ENCODE results near the gene RXFP1.
A peak's percentile ranks its signal among the peaks of the same experiment; 100 is the strongest.

RXFP1 gene

DNA sequence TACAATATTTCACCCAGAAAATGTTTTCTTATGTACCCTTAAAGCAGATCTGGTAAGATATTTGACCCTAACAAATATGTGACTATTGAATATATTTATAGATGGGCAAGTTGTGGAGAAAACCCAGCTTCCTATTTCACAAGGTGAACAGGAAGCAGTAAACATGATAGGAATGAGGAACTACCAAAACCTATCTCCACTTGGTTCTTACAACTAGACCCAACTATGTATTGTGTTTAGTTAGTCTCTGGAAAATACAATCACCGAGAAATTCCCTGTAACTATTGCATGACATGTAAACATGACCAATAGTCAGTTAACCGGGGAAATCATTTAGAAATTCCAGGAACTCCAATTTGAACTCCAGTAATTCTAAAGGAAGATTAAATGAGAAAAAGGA lies 8.4 kb upstream of the RXFP1 start:
- CTCF ChIA-PET: interaction anchor here (1.0 kb wide), 1 partner anchor 63 kb away, joined by 3 read pairs; no protein-coding TSS in a partner anchor
- WGBS (ENCODE audit: insufficient coverage): no CpG with 5 or more reads among the region's 2 CpGs
- Histone ChIP-seq H3K27me3 (replicated peaks in 2 of 5; ENCODE audit: control insufficient read depth in 4 of 5, insufficient read depth in 5 of 5, low read length in 4 of 5) (no peaks in the 10 kb centered on the region), H3K4me1 (ENCODE audit: control extremely low read depth in 1 of 4, control insufficient read depth in 4 of 4, insufficient read depth in 4 of 4, low read length in 3 of 4) (peaks cover 3 to 36% (median 13%) of the 10 kb centered on the region in 4 experiments), H3K27ac (ENCODE audit: insufficient read depth in 1 of 2, low read depth in 1 of 2, low read length in 2 of 2, poor library complexity in 1 of 2, severe bottlenecking in 2 of 2) (no peak overlapping the region), H3K9me3 (ENCODE audit: control extremely low read depth in 1 of 5, control insufficient read depth in 4 of 5, insufficient read depth in 2 of 5, low read depth in 1 of 5, low read length in 4 of 5) (no peaks in the 10 kb centered on the region), H3K36me3 (ENCODE audit: control insufficient read depth in 4 of 4, insufficient read depth in 4 of 4, low read length in 3 of 4) (no peaks in the 10 kb centered on the region), H3K4me3 (ENCODE audit: control insufficient read depth in 1 of 7, extremely low read depth in 1 of 7, insufficient read depth in 4 of 7, low read depth in 2 of 7, low read length in 6 of 7) (no peak overlapping the region)
- POLR2A ChIA-PET: no interaction called here
- peak; percentile 27 to 73 (median 54) for DNase-seq

DNA sequence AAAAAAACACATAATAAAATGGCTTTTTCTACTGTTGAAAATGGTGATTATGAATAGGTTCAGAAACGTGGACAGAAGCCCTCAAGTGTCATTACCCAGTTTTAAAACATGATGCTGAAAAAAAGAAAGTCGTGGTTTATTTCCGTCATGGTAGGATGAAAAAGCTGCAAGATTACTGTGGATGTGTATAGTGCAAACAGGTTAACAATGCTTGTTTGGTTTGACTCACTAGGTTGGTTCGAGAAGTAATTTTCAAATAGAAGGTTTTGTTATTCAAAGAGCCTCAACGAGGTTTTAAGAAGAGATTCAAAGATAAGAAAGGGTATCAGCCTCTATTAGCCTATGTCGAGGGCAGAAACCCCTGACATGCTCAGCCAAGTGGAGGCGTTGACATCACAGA lies 2.5 kb upstream of the RXFP1 start:
- ChIA-PET POLR2A (no interaction called here), CTCF (no interaction called here)
- DNase-seq: no peak
- Histone ChIP-seq H3K4me3 (ENCODE audit: control insufficient read depth in 1 of 7, extremely low read depth in 1 of 7, insufficient read depth in 4 of 7, low read depth in 2 of 7, low read length in 6 of 7) (no peak overlapping the region), H3K27me3 (replicated peaks in 2 of 5; ENCODE audit: control insufficient read depth in 4 of 5, insufficient read depth in 5 of 5, low read length in 4 of 5) (no peaks in the 10 kb centered on the region), H3K27ac (ENCODE audit: insufficient read depth in 1 of 2, low read depth in 1 of 2, low read length in 2 of 2, poor library complexity in 1 of 2, severe bottlenecking in 2 of 2) (no peak overlapping the region), H3K4me1 (ENCODE audit: control extremely low read depth in 1 of 4, control insufficient read depth in 4 of 4, insufficient read depth in 4 of 4, low read length in 3 of 4) (peaks cover 0 to 7% (median 1%) of the 10 kb centered on the region in 4 experiments), H3K9me3 (ENCODE audit: control extremely low read depth in 1 of 5, control insufficient read depth in 4 of 5, insufficient read depth in 2 of 5, low read depth in 1 of 5, low read length in 4 of 5) (no peaks in the 10 kb centered on the region), H3K36me3 (ENCODE audit: control insufficient read depth in 4 of 4, insufficient read depth in 4 of 4, low read length in 3 of 4) (no peaks in the 10 kb centered on the region)
- 92% methylated on average over 6 of the region's 7 CpGs for WGBS (ENCODE audit: insufficient coverage)

DNA sequence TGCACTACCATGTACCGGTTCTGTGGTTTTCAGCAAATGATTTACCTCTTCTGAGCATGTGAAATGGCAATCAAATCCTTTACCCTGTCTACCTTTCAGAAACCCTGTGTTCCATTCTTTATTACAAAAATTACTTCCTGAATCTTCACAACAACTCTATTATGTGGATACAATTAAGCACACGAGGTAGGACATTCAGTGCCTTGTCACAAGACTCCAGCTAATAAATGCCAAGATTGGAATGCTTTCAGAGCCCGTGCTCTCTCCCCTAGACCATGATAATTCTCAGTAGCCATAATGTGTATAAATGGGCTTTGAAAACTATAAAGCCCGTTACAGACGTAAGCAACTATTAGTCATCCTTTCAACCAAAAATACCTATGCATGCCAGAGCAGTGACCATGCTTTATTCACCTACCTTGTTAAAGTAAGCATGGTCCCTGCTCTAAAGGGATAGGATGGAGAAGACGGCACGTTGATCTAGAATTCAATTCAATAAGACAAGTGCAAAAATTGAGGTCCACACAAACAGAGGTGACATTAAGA lies 2.4 kb downstream of the RXFP1 start:
- POLR2A ChIA-PET: no interaction called here
- no peaks in the 10 kb centered on the region for H3K27me3 ChIP-seq (replicated peaks in 2 of 5; ENCODE audit: control insufficient read depth in 4 of 5, insufficient read depth in 5 of 5, low read length in 4 of 5)
- no peaks in the 10 kb centered on the region for H3K36me3 ChIP-seq (ENCODE audit: control insufficient read depth in 4 of 4, insufficient read depth in 4 of 4, low read length in 3 of 4)
- CTCF ChIA-PET: no interaction called here
- DNase-seq: no peak
- no peaks in the 10 kb centered on the region for H3K9me3 ChIP-seq (ENCODE audit: control extremely low read depth in 1 of 5, control insufficient read depth in 4 of 5, insufficient read depth in 2 of 5, low read depth in 1 of 5, low read length in 4 of 5)
- 100% methylated on average over 3 of the region's 7 CpGs for WGBS (ENCODE audit: insufficient coverage)
- H3K4me3 ChIP-seq (ENCODE audit: control insufficient read depth in 1 of 7, extremely low read depth in 1 of 7, insufficient read depth in 4 of 7, low read depth in 2 of 7, low read length in 6 of 7): no peak overlapping the region
- H3K27ac ChIP-seq (ENCODE audit: insufficient read depth in 1 of 2, low read depth in 1 of 2, low read length in 2 of 2, poor library complexity in 1 of 2, severe bottlenecking in 2 of 2): no peak overlapping the region
- peaks cover 0 to 2% (median 0%) of the 10 kb centered on the region in 4 experiments for H3K4me1 ChIP-seq (ENCODE audit: control extremely low read depth in 1 of 4, control insufficient read depth in 4 of 4, insufficient read depth in 4 of 4, low read length in 3 of 4)

DNA sequence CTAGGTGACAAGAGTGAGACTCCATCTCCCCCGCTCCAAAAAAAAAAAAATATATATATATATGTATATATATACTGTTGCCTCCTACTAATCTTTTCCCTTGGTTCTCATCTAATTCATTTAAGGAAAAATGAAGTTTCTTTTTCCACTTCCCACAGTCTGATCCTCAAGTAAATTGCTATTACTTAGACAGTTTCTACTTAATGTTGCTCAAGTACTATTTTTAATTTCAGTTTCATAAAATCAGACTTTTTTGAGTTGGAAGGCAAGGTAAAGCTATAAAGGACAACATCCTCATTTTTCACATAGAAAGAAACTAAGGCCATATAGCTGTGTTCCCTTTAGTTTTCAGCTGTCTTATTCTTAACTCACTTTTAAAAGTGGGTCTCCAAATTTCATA lies 5.8 kb downstream of the RXFP1 start:
- ChIA-PET CTCF (interaction anchor here (0.7 to 1.5 kb wide), 4 partner anchors 9 to 52 kb away, joined by 3 to 4 read pairs (median 3); no protein-coding TSS in a partner anchor), POLR2A (interaction anchor here (0.6 kb wide), 1 partner anchor 1450 kb away, joined by 4 read pairs; no protein-coding TSS in a partner anchor)
- no peak for DNase-seq
- Histone ChIP-seq H3K36me3 (ENCODE audit: control insufficient read depth in 4 of 4, insufficient read depth in 4 of 4, low read length in 3 of 4) (no peaks in the 10 kb centered on the region), H3K4me3 (ENCODE audit: control insufficient read depth in 1 of 7, extremely low read depth in 1 of 7, insufficient read depth in 4 of 7, low read depth in 2 of 7, low read length in 6 of 7) (no peak overlapping the region), H3K4me1 (ENCODE audit: control extremely low read depth in 1 of 4, control insufficient read depth in 4 of 4, insufficient read depth in 4 of 4, low read length in 3 of 4) (peaks cover 0 to 1% (median 0%) of the 10 kb centered on the region in 4 experiments), H3K27ac (ENCODE audit: insufficient read depth in 1 of 2, low read depth in 1 of 2, low read length in 2 of 2, poor library complexity in 1 of 2, severe bottlenecking in 2 of 2) (no peak overlapping the region), H3K27me3 (replicated peaks in 2 of 5; ENCODE audit: control insufficient read depth in 4 of 5, insufficient read depth in 5 of 5, low read length in 4 of 5) (no peaks in the 10 kb centered on the region), H3K9me3 (ENCODE audit: control extremely low read depth in 1 of 5, control insufficient read depth in 4 of 5, insufficient read depth in 2 of 5, low read depth in 1 of 5, low read length in 4 of 5) (no peaks in the 10 kb centered on the region)
- WGBS (ENCODE audit: insufficient coverage): no CpG with 5 or more reads among the region's 1 CpG

DNA sequence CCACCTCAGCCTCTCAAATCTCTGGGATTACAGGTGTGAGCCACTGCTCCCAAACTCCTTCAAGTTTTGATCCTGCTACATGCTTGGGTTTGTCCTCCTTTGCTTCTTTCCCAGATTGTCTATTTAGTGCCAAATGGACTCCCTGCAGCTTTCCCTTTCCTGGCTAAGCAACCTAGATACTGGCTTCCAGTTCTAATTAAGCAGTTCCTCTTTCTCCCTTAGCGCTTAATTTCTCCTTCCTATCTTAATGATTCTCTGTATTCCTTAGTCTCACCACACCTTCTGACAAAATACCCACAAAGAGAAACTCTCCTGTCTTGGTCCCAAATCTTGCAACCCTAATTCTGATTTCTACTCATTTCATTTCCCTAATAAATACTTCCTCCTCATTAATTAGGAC lies 7.8 kb downstream of the RXFP1 start:
- POLR2A ChIA-PET: no interaction called here
- no peak for DNase-seq
- Histone ChIP-seq H3K4me1 (ENCODE audit: control extremely low read depth in 1 of 4, control insufficient read depth in 4 of 4, insufficient read depth in 4 of 4, low read length in 3 of 4) (peaks cover 0 to 1% (median 0%) of the 10 kb centered on the region in 4 experiments), H3K9me3 (ENCODE audit: control extremely low read depth in 1 of 5, control insufficient read depth in 4 of 5, insufficient read depth in 2 of 5, low read depth in 1 of 5, low read length in 4 of 5) (no peaks in the 10 kb centered on the region), H3K4me3 (ENCODE audit: control insufficient read depth in 1 of 7, extremely low read depth in 1 of 7, insufficient read depth in 4 of 7, low read depth in 2 of 7, low read length in 6 of 7) (no peak overlapping the region), H3K27me3 (replicated peaks in 2 of 5; ENCODE audit: control insufficient read depth in 4 of 5, insufficient read depth in 5 of 5, low read length in 4 of 5) (no peaks in the 10 kb centered on the region), H3K36me3 (ENCODE audit: control insufficient read depth in 4 of 4, insufficient read depth in 4 of 4, low read length in 3 of 4) (no peaks in the 10 kb centered on the region), H3K27ac (ENCODE audit: insufficient read depth in 1 of 2, low read depth in 1 of 2, low read length in 2 of 2, poor library complexity in 1 of 2, severe bottlenecking in 2 of 2) (no peak overlapping the region)
- CTCF ChIA-PET: no interaction called here
- WGBS (ENCODE audit: insufficient coverage): 13% methylated on average over 1 of the region's 1 CpG

DNA sequence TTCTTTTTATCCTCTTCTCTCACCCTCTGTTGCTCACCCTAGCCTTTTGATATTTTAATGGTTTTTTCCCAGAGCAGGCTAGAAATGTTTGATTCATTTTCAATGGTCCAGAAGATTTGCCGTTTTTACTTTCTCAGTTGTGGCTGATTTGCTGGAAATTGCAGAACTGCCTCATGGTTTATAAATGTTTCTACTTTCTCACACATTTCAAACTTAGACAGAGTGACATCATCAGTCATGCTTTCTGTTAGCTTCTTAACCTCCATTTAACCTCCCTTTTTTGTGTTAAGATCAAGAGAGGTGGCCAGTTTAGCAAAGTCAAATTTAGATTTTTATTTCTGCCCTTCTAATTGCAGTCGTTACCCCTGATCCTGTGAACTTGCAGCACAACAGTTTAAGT lies 8.7 kb downstream of the RXFP1 start:
- WGBS (ENCODE audit: insufficient coverage): 100% methylated on average over 1 of the region's 2 CpGs
- no peak overlapping the region for H3K4me3 ChIP-seq (ENCODE audit: control insufficient read depth in 1 of 7, extremely low read depth in 1 of 7, insufficient read depth in 4 of 7, low read depth in 2 of 7, low read length in 6 of 7)
- H3K4me1 ChIP-seq (ENCODE audit: control extremely low read depth in 1 of 4, control insufficient read depth in 4 of 4, insufficient read depth in 4 of 4, low read length in 3 of 4): peaks cover 0 to 1% (median 0%) of the 10 kb centered on the region in 4 experiments
- H3K9me3 ChIP-seq (ENCODE audit: control extremely low read depth in 1 of 5, control insufficient read depth in 4 of 5, insufficient read depth in 2 of 5, low read depth in 1 of 5, low read length in 4 of 5): no peaks in the 10 kb centered on the region
- ChIA-PET CTCF (no interaction called here), POLR2A (no interaction called here)
- no peaks in the 10 kb centered on the region for H3K27me3 ChIP-seq (replicated peaks in 2 of 5; ENCODE audit: control insufficient read depth in 4 of 5, insufficient read depth in 5 of 5, low read length in 4 of 5)
- H3K27ac ChIP-seq (ENCODE audit: insufficient read depth in 1 of 2, low read depth in 1 of 2, low read length in 2 of 2, poor library complexity in 1 of 2, severe bottlenecking in 2 of 2): no peak overlapping the region
- H3K36me3 ChIP-seq (ENCODE audit: control insufficient read depth in 4 of 4, insufficient read depth in 4 of 4, low read length in 3 of 4): no peaks in the 10 kb centered on the region
- DNase-seq: no peak

DNA sequence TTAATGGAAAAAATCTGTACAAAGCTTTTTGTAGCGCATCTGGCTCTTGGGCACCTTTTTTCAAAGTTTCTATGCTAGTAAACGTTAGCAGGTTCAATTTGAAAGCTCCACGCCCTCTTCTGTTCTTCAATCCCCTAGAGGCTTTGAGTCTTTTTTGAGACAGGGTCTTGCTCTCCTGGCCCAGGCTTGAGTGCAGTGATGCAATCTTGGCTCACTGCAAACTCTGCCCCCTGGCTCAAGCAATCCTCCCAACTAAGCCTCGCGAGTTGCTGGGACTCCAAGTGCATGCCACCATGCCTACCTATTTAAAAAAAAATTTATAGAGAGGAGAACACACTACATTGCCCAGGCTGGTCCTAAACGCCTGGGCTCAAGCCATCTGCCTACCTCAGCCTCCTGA lies 9.2 kb downstream of the RXFP1 start:
- 95% methylated on average over 5 of the region's 6 CpGs for WGBS (ENCODE audit: insufficient coverage)
- H3K4me1 ChIP-seq (ENCODE audit: control extremely low read depth in 1 of 4, control insufficient read depth in 4 of 4, insufficient read depth in 4 of 4, low read length in 3 of 4): peaks cover 0 to 1% (median 0%) of the 10 kb centered on the region in 4 experiments
- no peak overlapping the region for H3K4me3 ChIP-seq (ENCODE audit: control insufficient read depth in 1 of 7, extremely low read depth in 1 of 7, insufficient read depth in 4 of 7, low read depth in 2 of 7, low read length in 6 of 7)
- H3K9me3 ChIP-seq (ENCODE audit: control extremely low read depth in 1 of 5, control insufficient read depth in 4 of 5, insufficient read depth in 2 of 5, low read depth in 1 of 5, low read length in 4 of 5): no peaks in the 10 kb centered on the region
- H3K27ac ChIP-seq (ENCODE audit: insufficient read depth in 1 of 2, low read depth in 1 of 2, low read length in 2 of 2, poor library complexity in 1 of 2, severe bottlenecking in 2 of 2): no peak overlapping the region
- DNase-seq: no peak
- no peaks in the 10 kb centered on the region for H3K36me3 ChIP-seq (ENCODE audit: control insufficient read depth in 4 of 4, insufficient read depth in 4 of 4, low read length in 3 of 4)
- CTCF ChIA-PET: no interaction called here
- no peaks in the 10 kb centered on the region for H3K27me3 ChIP-seq (replicated peaks in 2 of 5; ENCODE audit: control insufficient read depth in 4 of 5, insufficient read depth in 5 of 5, low read length in 4 of 5)
- POLR2A ChIA-PET: no interaction called here
